MG63 (cell line): Measurements from ENCODE around the gene NOC4L. TPM values are rescaled to one million over a fixed set of nuclear protein-coding genes. Genes with fewer than 3 reads are reported as not detected.

Experiments
- DNase-seq: peaks from one replicate; pipeline ENCODE4 v3.0.0-alpha.2; 2020
- H3K27me3 ChIP-seq: fragments of 250-450 bp; sonication (Bioruptor Pico); 2 replicates; pipeline ENCODE4 v1.5.1; 2020; ENCODE audit warnings: mild to moderate bottlenecking, moderate library complexity
- H3K36me3 ChIP-seq: fragments of 250-450 bp; sonication (Bioruptor Pico); 2 replicates; pipeline ENCODE4 v1.5.1; 2020; ENCODE audit warnings: mild to moderate bottlenecking, moderate library complexity
- H3K4me3 ChIP-seq: fragments of 250-450 bp; sonication (Bioruptor Pico); 2 replicates; pipeline ENCODE4 v1.5.1; 2020; ENCODE audit warnings: mild to moderate bottlenecking, moderate library complexity
- H3K9me3 ChIP-seq: fragments of 250-450 bp; sonication (Bioruptor Pico); 2 replicates; pipeline ENCODE4 v1.5.1; 2020; ENCODE audit warnings: mild to moderate bottlenecking, moderate library complexity
- total RNA-seq: library from RNA; depleted of rRNA; stranded (reverse); fragments of >200 nt; shearing (Covaris generic); gene quantifications from 2 replicates; pipeline ENCODE4 v1.2.3, GENCODE V29; 2014; ENCODE audit warnings: low replicate concordance

Gene NOC4L
- total RNA-seq, 1 experiment from 2014 or later: 40.1 TPM

DNA sequence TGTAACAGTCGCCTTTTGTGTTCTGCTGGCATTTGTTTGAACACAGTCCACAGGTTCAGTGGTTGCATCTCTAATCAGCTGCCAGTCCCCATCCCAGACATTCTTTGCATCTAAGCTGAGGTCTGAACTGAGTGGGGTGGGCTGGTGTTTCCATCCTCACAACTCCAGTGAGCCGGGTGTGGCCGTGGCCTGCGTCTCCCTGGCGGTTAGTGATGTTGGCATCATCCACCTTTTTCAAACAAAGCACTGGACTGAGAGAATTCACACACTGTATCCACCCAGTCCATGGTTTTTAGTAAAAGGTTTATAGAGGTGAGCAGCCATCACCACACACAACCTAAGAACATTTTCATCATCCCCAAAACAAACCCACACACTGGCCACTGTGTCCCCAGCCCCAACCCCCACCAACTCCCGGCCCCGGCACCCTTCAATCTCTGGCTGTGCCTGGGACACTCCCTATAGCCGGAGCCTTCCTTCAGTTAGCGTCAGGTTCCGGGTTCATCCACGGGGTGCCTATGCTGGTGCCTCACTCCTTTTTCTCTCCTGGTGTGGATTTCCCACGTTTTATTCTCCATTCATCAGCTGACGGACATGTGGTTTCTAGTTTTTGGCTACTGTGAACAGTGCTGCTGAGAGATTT, 6.7 kb upstream of the NOC4L start:
- DNase-seq: no peak
- Histone ChIP-seq H3K27me3 (no peaks in the 10 kb centered on the region), H3K36me3 (peaks cover 42% of the 10 kb centered on the region), H3K4me3 (no peak overlapping the region), H3K9me3 (no peaks in the 10 kb centered on the region)

DNA sequence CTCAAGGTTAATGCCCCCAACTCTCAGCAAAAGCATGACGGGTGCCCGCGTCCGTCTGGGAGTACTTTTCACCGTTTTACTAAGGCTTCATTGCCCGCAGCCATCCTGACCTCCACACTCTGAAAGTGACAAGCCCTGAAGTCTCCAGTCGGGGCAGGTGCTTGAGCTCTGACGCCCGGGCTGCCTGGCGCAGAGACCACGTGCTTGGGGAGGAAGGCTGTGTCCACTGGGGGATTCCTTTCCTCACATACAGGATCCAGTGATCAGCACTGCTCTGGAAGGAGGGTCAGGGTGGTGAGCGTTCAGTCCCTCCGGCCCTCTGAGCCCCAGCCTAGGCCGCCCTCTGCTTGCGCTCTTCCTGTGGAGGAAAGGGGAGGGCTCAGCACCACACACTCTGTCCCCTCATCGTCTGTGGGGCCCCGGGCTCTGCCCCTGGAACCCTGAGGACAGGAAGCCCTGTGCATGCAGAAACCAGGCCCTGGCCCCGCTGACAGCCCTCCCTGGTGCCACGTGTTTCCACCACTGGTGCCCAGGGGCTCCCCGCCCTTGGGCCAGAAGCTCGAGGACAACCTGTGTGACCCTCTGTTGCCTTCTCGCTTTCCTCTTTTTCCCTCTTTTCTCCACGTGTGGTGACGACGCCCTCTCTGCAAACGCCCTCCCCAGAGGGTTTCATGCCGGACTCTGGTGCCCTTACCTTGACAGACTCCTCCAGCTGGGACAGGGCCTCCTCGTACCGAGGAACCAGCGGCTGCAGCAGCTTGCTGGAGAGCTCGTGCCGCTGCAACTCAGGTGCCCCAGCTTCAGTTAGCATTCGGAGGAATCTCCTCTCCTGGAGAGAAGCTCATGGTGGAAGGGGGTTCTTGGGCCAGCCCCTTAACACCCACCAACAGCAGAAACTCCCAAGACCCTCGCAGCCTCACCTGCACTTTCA, 5.1 kb upstream of the NOC4L start:
- peaks cover 44% of the 10 kb centered on the region for H3K36me3 ChIP-seq
- DNase-seq: no peak
- no peaks in the 10 kb centered on the region for H3K9me3 ChIP-seq
- no peaks in the 10 kb centered on the region for H3K27me3 ChIP-seq
- no peak overlapping the region for H3K4me3 ChIP-seq

DNA sequence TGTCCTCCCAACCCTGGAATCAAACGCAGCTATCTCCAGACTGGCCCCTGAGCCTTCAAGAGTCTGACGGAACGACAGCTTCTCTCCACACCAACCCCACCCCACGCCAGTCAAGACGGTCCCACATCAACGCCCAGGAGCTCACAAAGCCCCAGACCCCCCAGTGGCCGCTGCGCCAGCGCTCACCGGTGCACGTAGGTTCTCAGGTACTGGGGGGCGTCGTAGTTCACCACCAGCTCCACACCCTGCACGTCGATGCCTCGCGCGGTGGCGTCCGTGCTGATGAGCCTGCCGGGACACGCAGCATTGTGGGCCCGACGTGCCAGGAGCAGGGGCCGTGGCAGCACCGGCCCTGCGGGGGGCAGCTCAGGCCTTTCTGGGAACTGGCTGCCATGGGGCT, 4.3 kb upstream of the NOC4L start:
- no peaks in the 10 kb centered on the region for H3K9me3 ChIP-seq
- no peak overlapping the region for H3K4me3 ChIP-seq
- H3K36me3 ChIP-seq: peaks cover 47% of the 10 kb centered on the region
- no peaks in the 10 kb centered on the region for H3K27me3 ChIP-seq
- no peak for DNase-seq

DNA sequence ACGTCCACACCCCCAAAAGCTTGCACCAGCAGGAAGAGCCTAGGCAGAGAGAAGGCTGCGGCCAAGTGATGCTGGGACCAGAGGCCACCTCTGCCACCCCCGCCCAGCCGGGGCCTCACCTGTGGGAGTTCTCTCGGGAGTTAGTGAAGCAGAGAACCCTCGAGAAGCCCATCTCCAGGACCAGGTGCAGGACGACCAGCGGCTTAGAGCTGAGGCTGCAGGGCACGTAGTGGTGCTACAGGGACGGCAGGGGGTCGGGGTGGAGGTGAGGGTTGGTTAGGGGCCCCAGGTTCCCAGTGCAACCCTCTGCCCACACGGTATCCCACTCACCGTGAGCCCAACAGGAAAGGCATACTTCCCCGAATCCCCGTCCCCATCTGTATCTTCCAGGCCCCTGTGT, 3.8 kb upstream of the NOC4L start:
- Histone ChIP-seq H3K36me3 (peaks cover 50% of the 10 kb centered on the region), H3K27me3 (no peaks in the 10 kb centered on the region), H3K9me3 (no peaks in the 10 kb centered on the region), H3K4me3 (no peak overlapping the region)
- DNase-seq: no peak

DNA sequence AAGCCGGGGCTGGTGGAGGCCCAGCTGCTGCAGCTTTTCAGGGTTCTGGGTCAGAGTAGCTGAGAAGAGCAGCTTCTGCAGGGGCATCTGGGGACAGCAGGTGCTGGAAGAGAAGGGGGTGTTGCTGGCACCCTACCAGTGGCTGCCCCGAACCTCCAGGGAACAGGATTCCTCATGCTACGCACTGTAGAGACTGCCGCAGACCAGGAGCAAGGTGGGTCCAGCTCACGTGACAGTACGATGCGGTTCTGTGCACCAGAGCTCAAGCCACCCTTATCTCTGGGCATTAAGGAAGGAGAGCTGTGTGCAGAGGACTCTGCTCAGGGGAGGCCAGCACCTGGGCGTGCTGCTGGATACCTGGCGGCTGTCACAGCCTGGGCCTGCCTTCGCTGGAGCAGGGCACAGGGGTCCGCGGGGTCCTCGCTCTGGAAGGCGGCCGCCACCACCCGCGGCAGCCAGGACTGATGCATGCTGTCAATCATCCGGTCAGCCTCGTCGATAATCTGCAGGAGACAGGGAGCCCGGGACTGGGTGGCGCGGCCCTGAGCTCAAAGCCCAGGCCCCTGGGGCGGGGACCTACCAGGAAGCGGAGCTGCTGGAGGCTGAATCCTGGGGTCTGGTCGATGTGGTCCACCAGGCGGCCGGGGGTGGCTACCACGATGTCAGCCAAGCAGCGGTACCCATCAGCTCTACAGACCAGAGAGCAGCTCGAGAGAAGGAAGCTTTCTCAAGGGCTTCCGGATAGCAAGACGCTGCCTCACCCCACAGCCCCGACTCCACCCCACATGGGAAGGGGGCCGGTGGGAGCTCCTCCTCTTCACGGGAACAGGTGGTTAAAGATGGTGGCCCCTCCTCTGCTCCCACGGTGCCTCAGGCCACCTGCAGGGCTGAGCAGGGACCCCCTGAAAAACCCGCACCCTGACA, 3.1 kb upstream of the NOC4L start:
- Histone ChIP-seq H3K4me3 (no peak overlapping the region), H3K36me3 (peaks cover 51% of the 10 kb centered on the region), H3K9me3 (no peaks in the 10 kb centered on the region), H3K27me3 (no peaks in the 10 kb centered on the region)
- DNase-seq: no peak

DNA sequence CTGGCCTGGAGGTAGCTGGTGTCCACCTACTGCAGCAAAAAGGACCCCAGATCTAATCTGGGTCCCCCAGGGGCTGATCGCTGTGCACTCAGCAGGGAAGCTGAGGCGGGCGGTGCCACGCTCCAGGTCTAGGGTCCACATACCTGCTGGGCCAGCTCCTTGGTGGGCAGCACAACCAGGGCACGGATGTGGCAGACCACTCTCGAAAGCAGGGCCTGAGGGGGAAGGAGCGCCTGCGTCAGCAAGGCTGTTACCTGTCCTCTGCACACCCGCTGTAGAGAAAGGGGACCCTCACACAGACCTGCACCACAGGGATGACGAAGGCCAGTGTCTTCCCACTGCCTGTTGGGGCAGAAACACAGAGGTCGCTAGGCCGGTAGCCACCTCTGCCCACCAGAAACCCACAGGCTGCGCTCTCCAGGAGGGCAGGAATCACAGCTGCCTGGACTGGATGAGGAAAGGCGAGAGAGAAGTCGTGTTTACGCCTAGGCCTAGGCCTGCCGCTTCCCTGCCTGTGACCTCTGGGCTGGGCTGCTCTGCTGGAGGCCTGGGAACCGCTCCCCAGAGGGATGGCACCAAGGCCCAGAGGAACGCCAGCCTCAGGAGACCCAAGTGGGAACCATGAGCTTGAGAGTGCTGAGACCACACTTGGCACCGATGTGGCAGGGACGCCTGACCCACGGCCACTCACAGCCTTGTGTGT, 2.1 kb upstream of the NOC4L start:
- peak overlapping the region; percentile 96 for H3K4me3 ChIP-seq
- no peaks in the 10 kb centered on the region for H3K9me3 ChIP-seq
- no peaks in the 10 kb centered on the region for H3K27me3 ChIP-seq
- H3K36me3 ChIP-seq: peaks cover 58% of the 10 kb centered on the region
- DNase-seq: no peak

DNA sequence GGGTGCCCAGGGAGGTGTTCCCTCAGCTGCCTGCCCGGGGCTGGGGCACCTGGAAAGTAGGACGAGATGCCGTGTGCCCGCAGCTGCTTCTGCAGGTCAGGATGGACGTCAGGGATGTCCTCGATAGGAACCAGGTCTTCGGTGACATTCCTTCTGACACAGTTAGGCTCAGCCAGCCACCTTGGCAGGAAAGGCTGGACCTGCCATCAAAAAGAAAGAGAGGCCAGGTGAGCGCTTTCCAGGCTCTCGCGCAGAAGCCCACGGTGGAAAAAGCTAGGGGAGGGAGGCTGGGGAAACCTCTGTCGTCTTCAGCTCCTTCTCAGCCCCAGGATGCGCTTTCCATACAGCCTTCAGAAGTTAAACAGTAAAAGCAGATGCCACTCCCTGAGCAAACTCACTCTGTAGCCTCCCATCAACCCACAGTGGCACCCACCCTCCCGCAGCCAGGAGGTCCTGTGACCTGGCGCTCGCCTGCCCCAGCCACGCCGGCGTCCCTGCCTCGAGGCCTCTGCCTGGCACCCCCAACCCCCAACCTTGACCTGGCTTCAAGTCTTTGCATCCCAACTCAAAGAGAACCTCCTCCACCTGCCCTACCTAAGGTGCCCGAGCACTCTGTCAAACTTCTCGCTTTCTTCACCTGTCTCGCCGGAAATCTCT, 1.4 kb upstream of the NOC4L start:
- DNase-seq: no peak
- peak overlapping the region; percentile 96 for H3K4me3 ChIP-seq
- peaks cover 63% of the 10 kb centered on the region for H3K36me3 ChIP-seq
- no peaks in the 10 kb centered on the region for H3K9me3 ChIP-seq
- H3K27me3 ChIP-seq: no peaks in the 10 kb centered on the region

DNA sequence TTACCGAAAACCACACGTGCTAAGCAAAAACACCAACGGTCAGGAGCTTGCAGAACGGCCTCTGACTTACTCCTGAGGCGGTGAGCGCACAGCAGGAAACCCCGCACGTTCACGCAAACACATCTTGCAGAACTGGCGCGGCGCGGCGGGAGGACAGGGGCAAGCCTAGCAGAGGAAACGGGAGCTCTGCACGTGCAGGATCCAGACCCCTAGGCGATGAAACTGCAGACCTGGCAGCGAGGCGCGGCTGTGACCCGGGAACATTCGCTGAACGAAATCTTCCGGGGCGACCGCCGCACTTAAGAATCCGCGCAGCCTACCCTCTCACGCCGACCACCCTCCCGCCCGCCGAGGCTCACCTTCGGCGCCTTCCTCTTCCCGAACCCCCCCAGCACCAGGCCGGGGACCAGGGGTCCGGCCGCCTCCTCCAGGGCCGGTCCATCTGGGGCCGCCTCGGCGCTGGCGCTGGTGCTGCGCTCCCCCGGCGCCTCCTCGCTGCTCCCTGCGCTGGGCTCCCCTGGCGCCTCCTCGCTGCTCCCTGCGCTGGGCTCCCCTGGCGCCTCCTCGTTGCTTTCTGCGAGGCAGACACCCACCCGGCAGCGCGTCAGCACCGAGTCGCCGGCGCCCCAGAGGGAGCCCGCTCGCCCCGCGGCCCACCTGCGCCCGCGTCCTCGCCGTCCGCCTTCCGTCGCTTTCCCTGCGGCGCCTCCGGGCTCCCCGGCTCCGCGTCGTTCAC, 753 bp upstream of the NOC4L start:
- Histone ChIP-seq H3K36me3 (peaks cover 67% of the 10 kb centered on the region), H3K27me3 (no peaks in the 10 kb centered on the region), H3K9me3 (no peaks in the 10 kb centered on the region), H3K4me3 (peak overlapping the region; percentile 96)
- no peak for DNase-seq

DNA sequence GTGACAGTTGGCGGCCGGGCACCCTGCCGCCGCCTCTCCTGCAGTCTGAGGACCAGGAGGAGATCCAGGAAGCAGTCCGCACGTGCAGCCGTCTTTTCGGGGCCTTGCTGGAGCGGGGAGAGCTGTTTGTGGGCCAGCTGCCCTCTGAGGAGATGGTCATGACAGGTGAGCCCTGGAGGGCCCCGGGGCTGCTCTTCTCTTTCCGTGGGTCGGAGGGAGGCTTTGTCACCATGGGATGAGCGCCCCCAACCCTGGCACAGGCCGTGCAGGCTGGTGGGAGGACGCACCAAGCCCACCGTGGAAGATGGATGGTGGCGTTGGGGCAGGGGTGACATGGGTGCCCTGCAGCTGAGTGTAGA, 532 bp downstream of the NOC4L start:
- H3K9me3 ChIP-seq: no peaks in the 10 kb centered on the region
- H3K4me3 ChIP-seq: peak overlapping the region; percentile 96
- no peak for DNase-seq
- no peaks in the 10 kb centered on the region for H3K27me3 ChIP-seq
- H3K36me3 ChIP-seq: peaks cover 54% of the 10 kb centered on the region

DNA sequence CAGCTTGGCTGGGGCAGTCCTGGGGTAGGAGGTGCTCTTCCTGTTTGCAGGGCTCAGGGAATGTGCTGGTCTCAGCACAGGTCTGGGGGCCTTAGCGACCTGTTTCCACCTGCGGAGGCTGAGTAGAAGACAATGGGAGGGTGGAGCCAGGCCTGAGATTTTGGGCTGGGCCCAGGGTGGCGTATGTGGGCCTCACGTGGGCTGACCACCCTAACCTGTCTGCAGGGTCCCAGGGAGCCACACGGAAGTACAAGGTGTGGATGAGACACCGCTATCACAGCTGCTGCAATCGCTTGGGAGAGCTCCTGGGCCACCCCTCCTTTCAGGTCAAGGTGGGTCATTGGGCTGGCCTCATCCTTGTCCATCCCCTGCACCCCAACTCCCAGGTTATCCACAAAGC, 1.1 kb downstream of the NOC4L start:
- H3K36me3 ChIP-seq: peaks cover 48% of the 10 kb centered on the region
- no peaks in the 10 kb centered on the region for H3K27me3 ChIP-seq
- DNase-seq: no peak
- H3K4me3 ChIP-seq: peak overlapping the region; percentile 96
- H3K9me3 ChIP-seq: no peaks in the 10 kb centered on the region

DNA sequence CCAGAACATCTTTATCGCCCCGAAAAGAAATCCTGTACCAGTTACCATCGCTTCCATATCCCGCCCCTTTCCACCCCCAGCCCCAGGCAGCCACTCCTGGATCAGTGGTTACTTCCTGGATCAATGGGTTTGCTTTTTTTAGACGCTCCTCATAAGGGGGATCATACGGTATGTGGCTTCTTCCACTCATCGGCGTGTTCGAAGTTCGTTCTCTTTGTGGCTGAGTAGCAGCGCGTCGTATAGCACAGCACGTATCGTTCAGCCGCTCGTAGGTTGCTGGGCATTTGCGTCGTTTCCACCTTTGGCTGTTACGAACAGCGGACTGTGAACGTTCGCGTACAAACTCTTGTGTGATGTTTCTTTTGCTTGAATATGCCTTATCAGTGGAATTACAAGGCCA, 1.8 kb downstream of the NOC4L start:
- H3K4me3 ChIP-seq: no peak overlapping the region; the same call in 1 of the 2 replicates
- DNase-seq: no peak
- no peaks in the 10 kb centered on the region for H3K27me3 ChIP-seq
- H3K9me3 ChIP-seq: no peaks in the 10 kb centered on the region
- peaks cover 41% of the 10 kb centered on the region for H3K36me3 ChIP-seq

DNA sequence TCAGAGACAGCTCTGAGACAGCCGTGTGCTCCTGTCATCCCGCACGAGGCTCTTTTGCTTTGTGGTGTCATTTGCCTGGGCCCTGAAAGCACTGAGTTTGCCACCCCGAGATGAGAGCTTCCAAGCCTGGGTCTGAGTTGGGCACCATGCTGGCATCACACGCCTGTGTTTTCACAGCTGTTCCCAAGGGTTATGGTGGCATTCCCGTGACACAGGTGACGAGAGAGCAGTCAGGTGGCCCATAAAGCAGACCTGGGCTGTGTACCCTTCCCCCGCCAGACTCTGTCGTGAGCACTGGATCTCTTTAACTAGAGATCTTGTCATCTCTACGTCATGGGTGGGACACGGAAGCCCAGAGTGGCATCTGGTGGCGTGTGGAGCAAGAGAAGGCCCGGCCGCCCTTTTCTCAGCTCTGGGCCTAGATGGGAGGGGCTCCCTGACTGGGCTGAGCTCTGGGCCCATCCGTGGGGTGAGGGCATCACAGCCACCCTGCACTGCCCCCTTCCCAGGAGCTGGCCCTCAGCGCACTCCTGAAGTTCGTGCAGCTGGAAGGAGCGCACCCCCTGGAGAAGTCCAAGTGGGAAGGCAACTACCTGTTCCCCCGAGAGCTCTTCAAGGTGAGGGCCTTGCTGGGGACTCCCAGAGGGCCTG, 2.6 kb downstream of the NOC4L start:
- no peaks in the 10 kb centered on the region for H3K9me3 ChIP-seq
- H3K27me3 ChIP-seq: no peaks in the 10 kb centered on the region
- no peak for DNase-seq
- no peak overlapping the region for H3K4me3 ChIP-seq
- peaks cover 33% of the 10 kb centered on the region for H3K36me3 ChIP-seq

DNA sequence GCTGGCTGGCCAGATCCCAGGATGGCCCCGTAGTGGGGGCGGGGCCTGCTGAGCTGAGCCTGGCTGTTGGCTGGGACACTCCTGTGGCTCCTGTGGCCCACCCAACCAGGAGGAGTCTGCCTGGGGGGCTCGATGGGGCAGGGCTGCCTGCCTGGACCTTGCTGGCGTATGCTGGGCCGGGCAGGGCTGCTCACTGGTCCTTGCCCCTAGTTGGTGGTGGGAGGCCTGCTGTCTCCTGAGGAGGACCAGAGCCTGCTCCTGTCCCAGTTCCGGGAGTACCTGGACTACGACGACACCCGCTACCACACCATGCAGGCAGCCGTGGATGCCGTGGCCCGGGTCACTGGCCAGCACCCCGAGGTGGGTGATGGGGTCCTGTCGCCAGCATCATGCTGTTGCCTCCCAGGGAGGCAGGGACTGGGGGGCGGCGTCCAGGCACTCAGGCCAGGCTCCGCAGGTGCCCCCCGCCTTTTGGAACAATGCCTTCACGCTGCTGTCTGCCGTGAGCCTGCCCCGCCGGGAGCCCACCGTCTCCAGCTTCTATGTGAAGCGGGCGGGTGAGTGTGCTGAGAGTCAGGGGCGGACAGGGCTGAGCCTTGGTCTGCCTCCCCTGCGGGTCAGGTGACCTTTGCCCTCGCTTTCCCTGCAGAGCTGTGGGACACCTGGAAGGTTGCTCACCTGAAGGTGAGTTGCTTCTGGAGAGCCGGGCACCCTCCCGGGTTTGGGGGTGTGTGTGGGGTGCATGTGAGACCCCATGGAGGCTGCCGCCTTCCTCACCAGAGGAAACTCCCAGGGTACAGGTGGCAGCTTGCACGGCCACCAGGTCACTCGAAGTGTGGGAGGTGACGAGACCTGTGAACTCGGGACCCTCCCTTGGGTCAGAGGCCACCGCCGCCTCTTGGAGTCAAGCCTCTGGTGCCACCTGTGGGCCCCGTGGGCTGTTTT, 3.4 kb downstream of the NOC4L start:
- DNase-seq: no peak
- Histone ChIP-seq H3K4me3 (no peak overlapping the region), H3K36me3 (peaks cover 30% of the 10 kb centered on the region), H3K9me3 (no peaks in the 10 kb centered on the region), H3K27me3 (no peaks in the 10 kb centered on the region)

DNA sequence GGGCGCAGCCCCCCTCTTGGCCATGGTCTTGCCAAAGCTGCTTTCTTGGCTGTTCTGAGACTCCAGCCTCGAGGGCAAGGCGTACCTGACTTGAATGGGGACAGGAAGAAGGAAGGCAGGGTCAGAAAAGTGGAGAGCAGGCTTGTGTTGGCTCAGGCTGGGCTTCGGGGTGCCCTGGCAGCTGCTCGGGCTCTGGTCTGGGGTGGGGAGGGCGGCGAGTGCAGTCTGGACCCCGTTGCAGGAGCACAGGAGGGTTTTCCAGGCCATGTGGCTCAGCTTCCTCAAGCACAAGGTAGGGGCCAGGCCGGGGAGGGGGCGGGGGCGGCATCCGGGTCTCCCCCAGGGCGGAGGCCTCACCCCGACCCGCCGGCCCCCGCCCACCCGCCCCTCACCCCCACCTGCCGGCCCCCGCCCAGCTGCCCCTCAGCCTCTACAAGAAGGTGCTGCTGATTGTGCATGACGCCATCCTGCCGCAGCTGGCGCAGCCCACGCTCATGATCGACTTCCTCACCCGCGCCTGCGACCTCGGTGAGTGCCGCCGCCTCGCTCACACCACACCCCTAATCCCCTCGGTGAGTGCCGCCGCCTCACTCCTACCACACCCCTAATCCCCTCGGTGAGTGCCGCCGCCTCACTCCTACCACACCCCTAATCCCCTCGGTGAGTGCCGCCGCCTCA, 4.2 kb downstream of the NOC4L start:
- Histone ChIP-seq H3K36me3 (peaks cover 29% of the 10 kb centered on the region), H3K9me3 (no peaks in the 10 kb centered on the region), H3K4me3 (no peak overlapping the region), H3K27me3 (no peaks in the 10 kb centered on the region)
- DNase-seq: no peak
